Neural cell (in vitro differentiated cells): Measurements from ENCODE around the gene ZFP69. TPM values are rescaled to one million over a fixed set of nuclear protein-coding genes. Genes with fewer than 3 reads are reported as not detected.

Experiments used
- polyA plus RNA-seq: library from polyadenylated mRNA; depleted of rRNA; stranded (reverse); fragments of >200 nt; gene quantifications from 2 replicates; pipeline ENCODE4 v1.2.3, GENCODE V29; 2014

ZFP69 gene
- polyA plus RNA-seq, 1 donor from 2014 or later = 12.3 TPM

Other genes starting within 250 kb of the ZFP69 start
- not detected in 2 replicates for gene TMCO2, start 229.4 kb upstream of the ZFP69 start, polyA plus RNA-seq
- gene ZMPSTE24, start 219.1 kb upstream of the ZFP69 start, polyA plus RNA-seq = 26.9 and 32.9 TPM in 2 replicates
- 1.3 and 2.3 TPM in 2 replicates for gene COL9A2, start 160.0 kb upstream of the ZFP69 start, polyA plus RNA-seq
- 46.8 and 56.3 TPM in 2 replicates for gene SMAP2, start 103.6 kb upstream of the ZFP69 start, polyA plus RNA-seq
- gene ZFP69B, start 26.8 kb upstream of the ZFP69 start, polyA plus RNA-seq = 18.2 and 21.6 TPM in 2 replicates
- 7.9 and 14.1 TPM in 2 replicates for gene EXO5, start 31.5 kb downstream of the ZFP69 start, polyA plus RNA-seq
- 10.5 and 15.8 TPM in 2 replicates for gene ZNF684, start 54.3 kb downstream of the ZFP69 start, polyA plus RNA-seq
- gene RIMS3, start 188.4 kb downstream of the ZFP69 start, polyA plus RNA-seq = 31.6 and 36.9 TPM in 2 replicates
- gene NFYC, start 214.4 kb downstream of the ZFP69 start, polyA plus RNA-seq = 66.0 and 78.8 TPM in 2 replicates